GM23338 (cell line): ENCODE data around the gene COL16A1. TPM values are rescaled to one million over a fixed set of nuclear protein-coding genes. Genes with fewer than 3 reads are reported as not detected.

Experiments
- ATAC-seq: fragments of 200-7000 bp; cut with Tn5 transposase; 3 replicates; pipeline ENCODE4 v1.9.1; 2020
- DNase-seq: peaks from one replicate; pipeline ENCODE4 v3.0.0-alpha.2; 2015; ENCODE audit warnings: low spot score
- H2AFZ ChIP-seq: fragments of 200-600 bp; sonication (generic); 2 replicates; pipeline ENCODE4 v1.8.0; 2016; ENCODE audit warnings: antibody characterized with exemption, mild to moderate bottlenecking, moderate library complexity
- H3F3A ChIP-seq: fragments of 200-600 bp; sonication (generic); replicated peaks from 2 replicates; pipeline ENCODE4 v1.8.0; 2017; ENCODE audit warnings: antibody characterized with exemption, mixed run types, low read depth
- H3K27ac ChIP-seq: fragments of 200-600 bp; sonication (generic); 2 replicates; pipeline ENCODE4 v1.6.1; 2016; ENCODE audit warnings: low read depth
- H3K27me3 ChIP-seq: fragments of 200-600 bp; sonication (generic); 2 replicates; pipeline ENCODE4 v1.8.0; 2016; ENCODE audit warnings: mild to moderate bottlenecking, mixed run types, moderate library complexity; ENCODE audit not compliant: insufficient read depth
- H3K36me3 ChIP-seq: fragments of 200-600 bp; sonication (generic); 2 replicates; pipeline ENCODE4 v1.8.0; 2016; ENCODE audit warnings: mild to moderate bottlenecking; ENCODE audit not compliant: insufficient read depth
- H3K4me1 ChIP-seq: fragments of 200-600 bp; sonication (generic); 2 replicates; pipeline ENCODE4 v1.8.0; 2016; ENCODE audit warnings: mild to moderate bottlenecking, moderate library complexity; ENCODE audit not compliant: insufficient read depth
- H3K4me2 ChIP-seq: fragments of 200-600 bp; sonication (generic); 2 replicates; pipeline ENCODE4 v1.7.1; 2017; ENCODE audit warnings: mixed run types
- H3K4me3 ChIP-seq: fragments of 200-600 bp; sonication (generic); 2 replicates; pipeline ENCODE4 v1.6.1; 2016; ENCODE audit warnings: mixed run types
- H3K79me2 ChIP-seq: fragments of 200-600 bp; sonication (generic); replicated peaks from 2 replicates; pipeline ENCODE4 v1.8.0; 2017; ENCODE audit warnings: mild to moderate bottlenecking; ENCODE audit not compliant: insufficient read depth
- H3K9me2 ChIP-seq: fragments of 200-600 bp; sonication (generic); 2 replicates; pipeline ENCODE4 v1.8.0; 2017; ENCODE audit not compliant: insufficient read depth
- H4K20me1 ChIP-seq: fragments of 200-600 bp; sonication (generic); replicated peaks from 2 replicates; pipeline ENCODE4 v1.8.0; 2017; ENCODE audit warnings: mild to moderate bottlenecking; ENCODE audit not compliant: insufficient read depth
- H3K27ac Mint-ChIP-seq: 2 replicates; pipeline ENCODE4 v1.8.0; 2020; ENCODE audit warnings: inconsistent platforms, mild to moderate bottlenecking, moderate library complexity, mixed read lengths
- H3K27me3 Mint-ChIP-seq: 3 replicates; pipeline ENCODE4 v1.8.0; 2022; ENCODE audit warnings: low read depth, mild to moderate bottlenecking, moderate library complexity, mixed read lengths, inconsistent platforms; ENCODE audit not compliant: insufficient read depth, poor library complexity
- H3K36me3 Mint-ChIP-seq: 3 replicates; pipeline ENCODE4 v1.8.0; 2021; ENCODE audit warnings: low read depth, mild to moderate bottlenecking, inconsistent platforms, moderate library complexity, mixed read lengths
- H3K4me1 Mint-ChIP-seq: 3 replicates; pipeline ENCODE4 v1.8.0; 2020; ENCODE audit warnings: mild to moderate bottlenecking, inconsistent platforms, mixed read lengths
- H3K4me3 Mint-ChIP-seq: 3 replicates; pipeline ENCODE4 v1.8.0; 2021; ENCODE audit warnings: moderate library complexity, mild to moderate bottlenecking, inconsistent platforms, mixed read lengths
- H3K9me3 Mint-ChIP-seq: 3 replicates; pipeline ENCODE4 v1.8.0; 2020; ENCODE audit warnings: moderate library complexity, mild to moderate bottlenecking, inconsistent platforms, mixed read lengths
- CREB1 ChIP-seq: fragments of 250-450 bp; sonication (Bioruptor Pico); IDR thresholded peaks from 2 replicates; pipeline ENCODE4 v1.5.0; 2020; ENCODE audit warnings: low read depth, mild to moderate bottlenecking, moderate library complexity
- EZH2 ChIP-seq: fragments of 200-600 bp; sonication (generic); IDR thresholded peaks from one replicate; pipeline ENCODE4 v1.8.0; 2017; ENCODE audit warnings: antibody characterized with exemption, mild to moderate bottlenecking, low read depth; ENCODE audit not compliant: unreplicated experiment
- EZH2phosphoT487 ChIP-seq: fragments of 200-600 bp; sonication (generic); IDR thresholded peaks from one replicate; pipeline ENCODE4 v1.8.1; 2018; ENCODE audit warnings: antibody characterized with exemption; ENCODE audit not compliant: unreplicated experiment
- JUNB ChIP-seq: IDR thresholded peaks from one replicate; pipeline ENCODE4 v1.6.1; 2016; ENCODE audit warnings: antibody characterized with exemption; ENCODE audit not compliant: unreplicated experiment
- NANOG ChIP-seq: IDR thresholded peaks from 2 replicates; pipeline ENCODE4 v1.6.1; 2016; ENCODE audit warnings: antibody characterized with exemption, borderline replicate concordance
- POLR2AphosphoS5 ChIP-seq: IDR thresholded peaks from 2 replicates; pipeline ENCODE4 v1.6.1; 2016; ENCODE audit warnings: antibody characterized with exemption, low read depth
- STAT1 ChIP-seq: IDR thresholded peaks from one replicate; pipeline ENCODE4 v1.6.1; 2016; ENCODE audit warnings: antibody characterized with exemption; ENCODE audit not compliant: unreplicated experiment
- ZNF114 ChIP-seq: fragments of 250-450 bp; sonication (Bioruptor Pico); IDR thresholded peaks from 2 replicates; pipeline ENCODE4 v1.5.0; 2020; ENCODE audit warnings: mild to moderate bottlenecking, moderate library complexity
- ZNF331 ChIP-seq: fragments of 250-450 bp; sonication (Bioruptor Pico); IDR thresholded peaks from 2 replicates; pipeline ENCODE4 v1.5.0; 2020; ENCODE audit warnings: low read depth, mild to moderate bottlenecking, moderate library complexity
- polyA plus RNA-seq: library from polyadenylated mRNA; unstranded; fragments of >200 nt; fragmentation: Nextera tagmentation; extraction: Ambion mirVana; gene quantifications from 2 replicates; pipeline ENCODE4 v1.2.1, GENCODE V29; 2016
- total RNA-seq: library from RNA; depleted of rRNA; stranded (reverse); fragments of >200 nt; shearing (Covaris generic); gene quantifications from 2 replicates; pipeline ENCODE4 v1.2.3, GENCODE V29; 2014
- TF ChIP-seq, protein P1 (sequence below): IDR thresholded peaks from one replicate; pipeline ENCODE4 v1.6.1; 2018; ENCODE audit warnings: antibody characterized with exemption; ENCODE audit not compliant: unreplicated experiment
- TF ChIP-seq, protein P2 (sequence below): fragments of 250-450 bp; sonication (Bioruptor Pico); IDR thresholded peaks from 2 replicates; pipeline ENCODE4 v1.5.0; 2020; ENCODE audit warnings: mild to moderate bottlenecking, moderate library complexity
- TF ChIP-seq, protein P3 (sequence below): IDR thresholded peaks from 2 replicates; pipeline ENCODE4 v1.6.1; 2016; ENCODE audit warnings: antibody characterized with exemption
- TF ChIP-seq, protein P4 (sequence below), 2 experiments: fragments of 200-600 bp in 1 of 2; sonication (generic) in 1 of 2; conservative IDR thresholded peaks; 2 replicates each; pipeline versions ENCODE4 v1.5.1 to v1.6.1; 2016 to 2017; ENCODE audit warnings: antibody characterized with exemption in 2 of 2, low read depth in 2 of 2, mild to moderate bottlenecking in 2 of 2, moderate library complexity in 1 of 2

Gene COL16A1
- total and polyA plus RNA-seq, 2 experiments from 2014 or later, result 4.2 to 13.2 TPM

DNA sequence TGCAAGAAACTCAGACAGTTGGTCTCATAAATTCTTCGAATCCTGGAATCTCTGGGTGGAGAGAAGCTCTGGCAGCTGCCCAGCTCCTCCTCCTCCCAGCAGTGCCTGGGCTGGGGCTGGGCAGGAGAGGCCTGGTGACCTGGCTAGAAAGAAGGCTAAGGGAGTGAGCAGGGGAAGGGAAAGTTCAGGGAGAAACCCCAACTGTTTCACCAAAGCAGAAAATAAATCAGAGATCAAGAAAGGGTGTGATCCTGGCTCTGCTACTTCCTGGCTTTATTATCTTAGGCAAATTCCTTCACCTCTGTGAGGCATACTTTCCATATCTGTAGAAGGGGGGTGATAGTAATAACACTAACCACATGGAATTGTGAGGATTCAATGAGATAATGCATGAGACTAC, 8.8 kb upstream of the COL16A1 start:
- Mint-ChIP-seq H3K9me3 (no peaks in the 10 kb centered on the region), H3K4me1 (peaks cover 34% of the 10 kb centered on the region), H3K27me3 (peaks cover 8% of the 10 kb centered on the region), H3K27ac (no peak overlapping the region), H3K36me3 (no peaks in the 10 kb centered on the region), H3K4me3 (no peak overlapping the region)
- no peak overlapping the region for H3K4me2 ChIP-seq
- no peaks in the 10 kb centered on the region for H4K20me1 ChIP-seq
- no peak for ATAC-seq
- no peak for TF ChIP-seq ZNF331 (CRISPR knock-in tag)
- TF ChIP-seq, protein P1, sequence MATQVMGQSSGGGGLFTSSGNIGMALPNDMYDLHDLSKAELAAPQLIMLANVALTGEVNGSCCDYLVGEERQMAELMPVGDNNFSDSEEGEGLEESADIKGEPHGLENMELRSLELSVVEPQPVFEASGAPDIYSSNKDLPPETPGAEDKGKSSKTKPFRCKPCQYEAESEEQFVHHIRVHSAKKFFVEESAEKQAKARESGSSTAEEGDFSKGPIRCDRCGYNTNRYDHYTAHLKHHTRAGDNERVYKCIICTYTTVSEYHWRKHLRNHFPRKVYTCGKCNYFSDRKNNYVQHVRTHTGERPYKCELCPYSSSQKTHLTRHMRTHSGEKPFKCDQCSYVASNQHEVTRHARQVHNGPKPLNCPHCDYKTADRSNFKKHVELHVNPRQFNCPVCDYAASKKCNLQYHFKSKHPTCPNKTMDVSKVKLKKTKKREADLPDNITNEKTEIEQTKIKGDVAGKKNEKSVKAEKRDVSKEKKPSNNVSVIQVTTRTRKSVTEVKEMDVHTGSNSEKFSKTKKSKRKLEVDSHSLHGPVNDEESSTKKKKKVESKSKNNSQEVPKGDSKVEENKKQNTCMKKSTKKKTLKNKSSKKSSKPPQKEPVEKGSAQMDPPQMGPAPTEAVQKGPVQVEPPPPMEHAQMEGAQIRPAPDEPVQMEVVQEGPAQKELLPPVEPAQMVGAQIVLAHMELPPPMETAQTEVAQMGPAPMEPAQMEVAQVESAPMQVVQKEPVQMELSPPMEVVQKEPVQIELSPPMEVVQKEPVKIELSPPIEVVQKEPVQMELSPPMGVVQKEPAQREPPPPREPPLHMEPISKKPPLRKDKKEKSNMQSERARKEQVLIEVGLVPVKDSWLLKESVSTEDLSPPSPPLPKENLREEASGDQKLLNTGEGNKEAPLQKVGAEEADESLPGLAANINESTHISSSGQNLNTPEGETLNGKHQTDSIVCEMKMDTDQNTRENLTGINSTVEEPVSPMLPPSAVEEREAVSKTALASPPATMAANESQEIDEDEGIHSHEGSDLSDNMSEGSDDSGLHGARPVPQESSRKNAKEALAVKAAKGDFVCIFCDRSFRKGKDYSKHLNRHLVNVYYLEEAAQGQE, result no peak
- TF ChIP-seq, protein P2, sequence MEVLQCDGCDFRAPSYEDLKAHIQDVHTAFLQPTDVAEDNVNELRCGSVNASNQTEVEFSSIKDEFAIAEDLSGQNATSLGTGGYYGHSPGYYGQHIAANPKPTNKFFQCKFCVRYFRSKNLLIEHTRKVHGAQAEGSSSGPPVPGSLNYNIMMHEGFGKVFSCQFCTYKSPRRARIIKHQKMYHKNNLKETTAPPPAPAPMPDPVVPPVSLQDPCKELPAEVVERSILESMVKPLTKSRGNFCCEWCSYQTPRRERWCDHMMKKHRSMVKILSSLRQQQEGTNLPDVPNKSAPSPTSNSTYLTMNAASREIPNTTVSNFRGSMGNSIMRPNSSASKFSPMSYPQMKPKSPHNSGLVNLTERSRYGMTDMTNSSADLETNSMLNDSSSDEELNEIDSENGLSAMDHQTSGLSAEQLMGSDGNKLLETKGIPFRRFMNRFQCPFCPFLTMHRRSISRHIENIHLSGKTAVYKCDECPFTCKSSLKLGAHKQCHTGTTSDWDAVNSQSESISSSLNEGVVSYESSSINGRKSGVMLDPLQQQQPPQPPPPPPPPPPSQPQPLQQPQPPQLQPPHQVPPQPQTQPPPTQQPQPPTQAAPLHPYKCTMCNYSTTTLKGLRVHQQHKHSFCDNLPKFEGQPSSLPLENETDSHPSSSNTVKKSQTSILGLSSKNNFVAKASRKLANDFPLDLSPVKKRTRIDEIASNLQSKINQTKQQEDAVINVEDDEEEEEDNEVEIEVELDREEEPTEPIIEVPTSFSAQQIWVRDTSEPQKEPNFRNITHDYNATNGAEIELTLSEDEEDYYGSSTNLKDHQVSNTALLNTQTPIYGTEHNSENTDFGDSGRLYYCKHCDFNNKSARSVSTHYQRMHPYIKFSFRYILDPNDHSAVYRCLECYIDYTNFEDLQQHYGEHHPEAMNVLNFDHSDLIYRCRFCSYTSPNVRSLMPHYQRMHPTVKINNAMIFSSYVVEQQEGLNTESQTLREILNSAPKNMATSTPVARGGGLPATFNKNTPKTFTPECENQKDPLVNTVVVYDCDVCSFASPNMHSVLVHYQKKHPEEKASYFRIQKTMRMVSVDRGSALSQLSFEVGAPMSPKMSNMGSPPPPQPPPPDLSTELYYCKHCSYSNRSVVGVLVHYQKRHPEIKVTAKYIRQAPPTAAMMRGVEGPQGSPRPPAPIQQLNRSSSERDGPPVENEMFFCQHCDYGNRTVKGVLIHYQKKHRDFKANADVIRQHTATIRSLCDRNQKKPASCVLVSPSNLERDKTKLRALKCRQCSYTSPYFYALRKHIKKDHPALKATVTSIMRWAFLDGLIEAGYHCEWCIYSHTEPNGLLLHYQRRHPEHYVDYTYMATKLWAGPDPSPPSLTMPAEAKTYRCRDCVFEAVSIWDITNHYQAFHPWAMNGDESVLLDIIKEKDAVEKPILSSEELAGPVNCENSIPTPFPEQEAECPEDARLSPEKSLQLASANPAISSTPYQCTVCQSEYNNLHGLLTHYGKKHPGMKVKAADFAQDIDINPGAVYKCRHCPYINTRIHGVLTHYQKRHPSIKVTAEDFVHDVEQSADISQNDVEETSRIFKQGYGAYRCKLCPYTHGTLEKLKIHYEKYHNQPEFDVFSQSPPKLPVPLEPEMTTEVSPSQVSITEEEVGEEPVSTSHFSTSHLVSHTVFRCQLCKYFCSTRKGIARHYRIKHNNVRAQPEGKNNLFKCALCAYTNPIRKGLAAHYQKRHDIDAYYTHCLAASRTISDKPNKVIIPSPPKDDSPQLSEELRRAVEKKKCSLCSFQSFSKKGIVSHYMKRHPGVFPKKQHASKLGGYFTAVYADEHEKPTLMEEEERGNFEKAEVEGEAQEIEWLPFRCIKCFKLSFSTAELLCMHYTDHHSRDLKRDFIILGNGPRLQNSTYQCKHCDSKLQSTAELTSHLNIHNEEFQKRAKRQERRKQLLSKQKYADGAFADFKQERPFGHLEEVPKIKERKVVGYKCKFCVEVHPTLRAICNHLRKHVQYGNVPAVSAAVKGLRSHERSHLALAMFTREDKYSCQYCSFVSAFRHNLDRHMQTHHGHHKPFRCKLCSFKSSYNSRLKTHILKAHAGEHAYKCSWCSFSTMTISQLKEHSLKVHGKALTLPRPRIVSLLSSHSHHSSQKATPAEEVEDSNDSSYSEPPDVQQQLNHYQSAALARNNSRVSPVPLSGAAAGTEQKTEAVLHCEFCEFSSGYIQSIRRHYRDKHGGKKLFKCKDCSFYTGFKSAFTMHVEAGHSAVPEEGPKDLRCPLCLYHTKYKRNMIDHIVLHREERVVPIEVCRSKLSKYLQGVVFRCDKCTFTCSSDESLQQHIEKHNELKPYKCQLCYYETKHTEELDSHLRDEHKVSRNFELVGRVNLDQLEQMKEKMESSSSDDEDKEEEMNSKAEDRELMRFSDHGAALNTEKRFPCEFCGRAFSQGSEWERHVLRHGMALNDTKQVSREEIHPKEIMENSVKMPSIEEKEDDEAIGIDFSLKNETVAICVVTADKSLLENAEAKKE (CRISPR knock-in tag), result no peak
- TF ChIP-seq JUNB, result no peak
- no peak for TF ChIP-seq STAT1
- no peak for TF ChIP-seq EZH2phosphoT487
- TF ChIP-seq POLR2AphosphoS5, result no peak
- TF ChIP-seq, protein P3, sequence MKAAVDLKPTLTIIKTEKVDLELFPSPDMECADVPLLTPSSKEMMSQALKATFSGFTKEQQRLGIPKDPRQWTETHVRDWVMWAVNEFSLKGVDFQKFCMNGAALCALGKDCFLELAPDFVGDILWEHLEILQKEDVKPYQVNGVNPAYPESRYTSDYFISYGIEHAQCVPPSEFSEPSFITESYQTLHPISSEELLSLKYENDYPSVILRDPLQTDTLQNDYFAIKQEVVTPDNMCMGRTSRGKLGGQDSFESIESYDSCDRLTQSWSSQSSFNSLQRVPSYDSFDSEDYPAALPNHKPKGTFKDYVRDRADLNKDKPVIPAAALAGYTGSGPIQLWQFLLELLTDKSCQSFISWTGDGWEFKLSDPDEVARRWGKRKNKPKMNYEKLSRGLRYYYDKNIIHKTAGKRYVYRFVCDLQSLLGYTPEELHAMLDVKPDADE, result no peak
- TF ChIP-seq ZNF114 (CRISPR knock-in tag), result no peak
- no peak for TF ChIP-seq EZH2
- TF ChIP-seq NANOG, result no peak
- TF ChIP-seq, protein P4, sequence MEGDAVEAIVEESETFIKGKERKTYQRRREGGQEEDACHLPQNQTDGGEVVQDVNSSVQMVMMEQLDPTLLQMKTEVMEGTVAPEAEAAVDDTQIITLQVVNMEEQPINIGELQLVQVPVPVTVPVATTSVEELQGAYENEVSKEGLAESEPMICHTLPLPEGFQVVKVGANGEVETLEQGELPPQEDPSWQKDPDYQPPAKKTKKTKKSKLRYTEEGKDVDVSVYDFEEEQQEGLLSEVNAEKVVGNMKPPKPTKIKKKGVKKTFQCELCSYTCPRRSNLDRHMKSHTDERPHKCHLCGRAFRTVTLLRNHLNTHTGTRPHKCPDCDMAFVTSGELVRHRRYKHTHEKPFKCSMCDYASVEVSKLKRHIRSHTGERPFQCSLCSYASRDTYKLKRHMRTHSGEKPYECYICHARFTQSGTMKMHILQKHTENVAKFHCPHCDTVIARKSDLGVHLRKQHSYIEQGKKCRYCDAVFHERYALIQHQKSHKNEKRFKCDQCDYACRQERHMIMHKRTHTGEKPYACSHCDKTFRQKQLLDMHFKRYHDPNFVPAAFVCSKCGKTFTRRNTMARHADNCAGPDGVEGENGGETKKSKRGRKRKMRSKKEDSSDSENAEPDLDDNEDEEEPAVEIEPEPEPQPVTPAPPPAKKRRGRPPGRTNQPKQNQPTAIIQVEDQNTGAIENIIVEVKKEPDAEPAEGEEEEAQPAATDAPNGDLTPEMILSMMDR (conservative IDR thresholded peaks at IDR 0.05; ENCODE audit: low read depth in 2 of 2), result no peak
- no peak for TF ChIP-seq CREB1 (CRISPR knock-in tag)
- H3F3A ChIP-seq, result no peaks in the 10 kb centered on the region; the same call in none of the 2 replicates
- no peaks in the 10 kb centered on the region for H3K9me2 ChIP-seq
- H3K27ac ChIP-seq, result no peak overlapping the region
- H3K79me2 ChIP-seq, result no peaks in the 10 kb centered on the region
- peak overlapping the region; percentile 50; the same call in 1 of the 2 replicates for H2AFZ ChIP-seq
- no peak for DNase-seq
- no peaks in the 10 kb centered on the region for H3K27me3 ChIP-seq
- no peaks in the 10 kb centered on the region for H3K36me3 ChIP-seq
- peaks cover 18% of the 10 kb centered on the region for H3K4me1 ChIP-seq
- no peak overlapping the region for H3K4me3 ChIP-seq
